H9 (cell line): ENCODE results near the gene TMEM81. TPM values are rescaled to one million over a fixed set of nuclear protein-coding genes. Genes with fewer than 3 reads are reported as not detected.

Source experiments
- DNase-seq: peaks from one replicate; pipeline ENCODE4 v3.0.0-alpha.2; 2017
- H2AFZ ChIP-seq: one replicate; pipeline ENCODE4 v1.6.1; 2013; ENCODE audit warnings: mild to moderate bottlenecking, low read length, control low read depth, moderate library complexity
- H2AK5ac ChIP-seq: 2 replicates; pipeline ENCODE4 v1.6.1; 2013; ENCODE audit warnings: low read length, control low read depth, mixed read lengths; ENCODE audit not compliant: insufficient read length
- H2BK120ac ChIP-seq: one replicate; pipeline ENCODE4 v1.6.1; 2013; ENCODE audit warnings: low read depth, mild to moderate bottlenecking, low read length, control low read depth, inconsistent platforms; ENCODE audit not compliant: poor library complexity, severe bottlenecking
- H2BK12ac ChIP-seq: 2 replicates; pipeline ENCODE4 v1.6.1; 2013; ENCODE audit warnings: low read length, control low read depth, mixed read lengths, low read depth; ENCODE audit not compliant: insufficient read length
- H2BK15ac ChIP-seq: 2 replicates; pipeline ENCODE4 v1.6.1; 2013; ENCODE audit warnings: low read depth, low read length, control low read depth
- H2BK20ac ChIP-seq: one replicate; pipeline ENCODE4 v1.6.1; 2013; ENCODE audit warnings: low read depth, mild to moderate bottlenecking, low read length, control low read depth, inconsistent platforms; ENCODE audit not compliant: poor library complexity, severe bottlenecking
- H2BK5ac ChIP-seq: 2 replicates; pipeline ENCODE4 v1.6.1; 2013; ENCODE audit warnings: low read length, control low read depth, mixed read lengths; ENCODE audit not compliant: insufficient read length
- H3K14ac ChIP-seq: 2 replicates; pipeline ENCODE4 v1.6.1; 2013; ENCODE audit warnings: low read length, control low read depth; ENCODE audit not compliant: insufficient read depth
- H3K18ac ChIP-seq: 2 replicates; pipeline ENCODE4 v1.6.1; 2013; ENCODE audit warnings: low read depth, mild to moderate bottlenecking, mixed read lengths, low read length, control low read depth; ENCODE audit not compliant: insufficient read length
- H3K23ac ChIP-seq: 2 replicates; pipeline ENCODE4 v1.6.1; 2013; ENCODE audit warnings: low read length, control low read depth, mixed read lengths, low read depth; ENCODE audit not compliant: insufficient read length
- H3K23me2 ChIP-seq: 2 replicates; pipeline ENCODE4 v1.6.1; 2013; ENCODE audit warnings: low read depth, mild to moderate bottlenecking, mixed read lengths, low read length, control low read depth; ENCODE audit not compliant: insufficient read length, poor library complexity, severe bottlenecking
- H3K27ac ChIP-seq: 2 replicates; pipeline ENCODE4 v1.5.1; 2013; ENCODE audit warnings: low read length, control low read depth, mixed read lengths, low read depth; ENCODE audit not compliant: insufficient read length
- H3K27me3 ChIP-seq: 2 replicates; pipeline ENCODE4 v1.6.1; 2013; ENCODE audit warnings: low read length, control low read depth, inconsistent platforms; ENCODE audit not compliant: insufficient read depth
- H3K4ac ChIP-seq: 2 replicates; pipeline ENCODE4 v1.6.1; 2013; ENCODE audit warnings: low read depth, mild to moderate bottlenecking, control low read depth, inconsistent platforms, low read length, moderate library complexity
- H3K4me1 ChIP-seq: 2 replicates; pipeline ENCODE4 v1.6.1; 2013; ENCODE audit warnings: low read length, control low read depth, inconsistent platforms; ENCODE audit not compliant: insufficient read depth
- H3K4me2 ChIP-seq: 2 replicates; pipeline ENCODE4 v1.6.1; 2013; ENCODE audit warnings: low read length, control low read depth, mixed read lengths; ENCODE audit not compliant: insufficient read length, insufficient read depth
- H3K56ac ChIP-seq: 2 replicates; pipeline ENCODE4 v1.6.1; 2013; ENCODE audit warnings: low read depth, mild to moderate bottlenecking, mixed read lengths, low read length, control low read depth; ENCODE audit not compliant: insufficient read length
- H3K79me1 ChIP-seq: 2 replicates; pipeline ENCODE4 v1.6.1; 2013; ENCODE audit warnings: low read depth, mild to moderate bottlenecking, moderate library complexity, low read length, control low read depth, inconsistent platforms; ENCODE audit not compliant: insufficient read depth, poor library complexity, severe bottlenecking
- H3K79me2 ChIP-seq: 2 replicates; pipeline ENCODE4 v1.6.1; 2013; ENCODE audit warnings: low read length, control low read depth, inconsistent platforms; ENCODE audit not compliant: insufficient read depth
- H3K9ac ChIP-seq: 2 replicates; pipeline ENCODE4 v1.6.1; 2013; ENCODE audit warnings: low read length, control low read depth, mixed read lengths; ENCODE audit not compliant: insufficient read length; ENCODE audit errors: extremely low read depth
- H3K9me3 ChIP-seq: one replicate; pipeline ENCODE4 v1.6.1; 2013; ENCODE audit warnings: low read depth, low read length, inconsistent platforms; ENCODE audit not compliant: control insufficient read depth
- H3T11ph ChIP-seq: one replicate; pipeline ENCODE4 v1.6.1; 2013; ENCODE audit warnings: mild to moderate bottlenecking, low read length, control low read depth, inconsistent platforms
- H4K20me1 ChIP-seq: one replicate; pipeline ENCODE4 v1.6.1; 2013; ENCODE audit not compliant: control insufficient read depth, insufficient read length, insufficient read depth
- H4K5ac ChIP-seq: 2 replicates; pipeline ENCODE4 v1.6.1; 2013; ENCODE audit warnings: low read depth, mild to moderate bottlenecking, mixed read lengths, low read length, control low read depth; ENCODE audit not compliant: insufficient read length
- H4K8ac ChIP-seq: replicated peaks from 2 replicates; pipeline ENCODE4 v1.6.1; 2013; ENCODE audit warnings: low read length, control low read depth, mixed read lengths, low read depth; ENCODE audit not compliant: insufficient read length
- H4K91ac ChIP-seq: 2 replicates; pipeline ENCODE4 v1.6.1; 2013; ENCODE audit warnings: low read depth, mild to moderate bottlenecking, moderate library complexity, mixed read lengths, low read length, control low read depth; ENCODE audit not compliant: insufficient read length
- H3K27ac Mint-ChIP-seq, 3 experiments: 2 replicates in 2 of 3; 3 replicates in 1 of 3; pipeline ENCODE4 v1.8.0; 2020 to 2021; ENCODE audit warnings: mixed read lengths in 3 of 3, mild to moderate bottlenecking in 1 of 3, moderate library complexity in 1 of 3
- H3K27me3 Mint-ChIP-seq: 2 replicates; pipeline ENCODE4 v1.8.0; 2021; ENCODE audit warnings: low read depth, mild to moderate bottlenecking, moderate library complexity, mixed read lengths
- H3K36me3 Mint-ChIP-seq, 3 experiments: 2 replicates in 2 of 3; 3 replicates in 1 of 3; pipeline ENCODE4 v1.8.0; 2020 to 2021; ENCODE audit warnings: low read depth in 3 of 3, mixed read lengths in 3 of 3; ENCODE audit not compliant: insufficient read depth in 1 of 3
- H3K4me1 Mint-ChIP-seq, 2 experiments: 2 replicates each; pipeline ENCODE4 v1.8.0; 2020; ENCODE audit warnings: mixed read lengths in 2 of 2
- H3K4me3 Mint-ChIP-seq, 2 experiments: 2 replicates in 1 of 2; 3 replicates in 1 of 2; pipeline ENCODE4 v1.8.0; 2020 to 2021; ENCODE audit warnings: mild to moderate bottlenecking in 2 of 2, mixed read lengths in 2 of 2, moderate library complexity in 1 of 2
- H3K9me3 Mint-ChIP-seq, 2 experiments: 2 replicates in 1 of 2; 3 replicates in 1 of 2; pipeline ENCODE4 v1.8.0; 2020; ENCODE audit warnings: mild to moderate bottlenecking in 2 of 2, mixed read lengths in 2 of 2, moderate library complexity in 1 of 2
- CTCF ChIP-seq: fragments of 200-600 bp; sonication (generic); conservative IDR thresholded peaks from 3 replicates; pipeline ENCODE4 v1.8.0; 2021; ENCODE audit warnings: antibody characterized with exemption, mild to moderate bottlenecking
- WGBS: extraction: QIAGEN DNeasy Blood & Tissue Kit; methylation state at CpG from one replicate; pipeline ENCODE4 v1.1.7; 2013; ENCODE audit warnings: missing lambda C conversion rate, low lambda C conversion rate, mixed read lengths; ENCODE audit not compliant: insufficient read length; ENCODE audit errors: extremely low coverage; 5-methylcytosine and 5-hydroxymethylcytosine counted together
- total RNA-seq: library from RNA; stranded (reverse); gene quantifications from 2 replicates; pipeline ENCODE4 v1.2.1, GENCODE V29; 2021

Gene TMEM81
- total RNA-seq, 1 experiment from 2014 or later = 3.0 TPM

GRCh38 chr1:205052690-205053089 lies 31.6 kb downstream of the TMEM81 start:
- Histone ChIP-seq H3K27me3 (no peaks in the 10 kb centered on the region), H3K23ac (no peak overlapping the region), H3K14ac (no peak overlapping the region), H3K79me2 (no peaks in the 10 kb centered on the region), H3T11ph (no peak overlapping the region), H3K56ac (no peak overlapping the region), H3K4me1 (no peaks in the 10 kb centered on the region), H4K91ac (no peak overlapping the region), H3K23me2 (no peaks in the 10 kb centered on the region), H3K9me3 (no peaks in the 10 kb centered on the region), H2BK20ac (no peak overlapping the region), H3K4me2 (no peak overlapping the region), H3K27ac (no peak overlapping the region), H3K79me1 (no peaks in the 10 kb centered on the region), H3K9ac (no peak overlapping the region), H2AFZ (no peak overlapping the region), H2BK15ac (no peak overlapping the region), H2BK120ac (no peak overlapping the region), H4K20me1 (peaks cover under 1% of the 10 kb centered on the region), H3K4ac (no peak overlapping the region), H3K18ac (no peak overlapping the region), H2BK12ac (no peak overlapping the region), H2BK5ac (no peak overlapping the region), H2AK5ac (no peak overlapping the region), H4K8ac (no peak overlapping the region), H4K5ac (no peak overlapping the region)
- WGBS = no CpG with 5 or more reads among the region's 11 CpGs
- Mint-ChIP-seq H3K27ac (no peak overlapping the region; a peak in 1 of 7 replicates), H3K36me3 (no peaks in the 10 kb centered on the region), H3K4me1 (peaks cover 4 to 27% of the 10 kb centered on the region in 2 experiments), H3K4me3 (no peak overlapping the region), H3K27me3 (peaks cover 10% of the 10 kb centered on the region), H3K9me3 (no peaks in the 10 kb centered on the region)
- no peak for DNase-seq
- no peak for TF ChIP-seq CTCF
